ENCODE data around the gene MLNR.

The MLNR gene

DNA sequence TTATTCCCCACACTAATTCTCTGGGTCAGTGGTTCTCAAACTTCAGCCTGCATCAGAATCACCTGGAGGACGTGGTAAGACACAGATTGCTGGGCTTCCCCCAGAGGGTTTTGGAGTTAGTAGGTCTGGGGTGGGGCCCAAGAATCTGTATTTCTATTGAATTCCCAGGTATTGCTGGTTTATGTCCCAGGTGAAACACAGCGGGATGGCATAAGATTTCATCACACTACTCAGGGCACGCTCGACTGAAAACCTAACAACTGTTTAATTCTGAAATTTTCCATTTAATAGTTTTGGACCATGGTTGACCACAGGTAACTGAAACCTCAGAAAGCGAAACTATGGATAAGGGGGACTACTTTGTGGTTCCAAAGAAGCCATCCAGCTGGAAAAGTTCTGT is 6.5 kb downstream of the MLNR start:
- no peak for DNase-seq (ENCODE audit: low spot score)

DNA sequence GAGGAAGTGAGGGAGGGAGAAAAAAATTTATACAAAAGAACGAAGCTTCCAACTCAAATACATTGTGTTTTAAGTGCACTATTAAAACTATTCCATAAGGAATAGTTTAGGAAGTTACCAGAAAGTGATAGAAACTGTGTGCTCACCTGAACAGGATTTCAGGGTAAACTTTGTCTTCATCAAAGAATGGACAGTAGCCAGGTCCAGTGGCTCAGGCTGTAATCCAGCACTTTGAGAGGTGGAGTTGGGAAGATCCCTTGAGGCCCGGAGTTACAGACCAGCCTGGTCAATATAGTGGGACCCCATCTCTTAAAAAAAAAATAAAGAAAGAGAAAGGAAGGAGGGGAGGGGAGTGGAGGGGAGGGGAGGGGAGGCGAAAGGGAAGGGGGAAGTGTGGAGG is 14.6 kb downstream of the MLNR start:
- no peak for DNase-seq (ENCODE audit: low spot score)

DNA sequence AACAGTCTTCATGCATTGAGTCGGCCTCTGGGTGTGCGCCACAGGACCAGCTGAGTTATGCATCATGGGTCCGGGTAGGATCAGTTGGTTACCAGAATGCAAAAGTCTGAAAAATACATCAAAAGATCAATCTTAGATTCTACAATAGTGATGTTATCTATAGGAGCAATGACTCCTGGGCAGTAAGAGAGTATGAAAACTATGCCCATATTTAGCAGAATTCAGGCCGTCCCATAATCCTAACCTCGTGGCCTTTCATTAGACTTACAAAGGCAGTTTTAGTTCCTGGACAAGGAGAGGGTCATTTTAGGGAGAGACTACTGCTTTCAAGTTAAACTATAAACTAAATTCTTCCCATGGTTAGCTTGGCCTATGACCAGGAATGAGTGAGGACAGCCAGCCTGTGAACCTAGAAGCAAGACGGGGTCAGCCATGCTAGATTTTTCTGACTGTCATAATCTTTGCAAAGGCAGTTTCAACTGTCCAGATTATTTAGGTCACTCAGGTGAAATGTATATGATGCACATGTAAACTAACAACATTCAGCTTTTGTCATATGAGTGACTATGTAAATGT is 15.8 kb downstream of the MLNR start:
- no peak for DNase-seq (ENCODE audit: low spot score)

DNA sequence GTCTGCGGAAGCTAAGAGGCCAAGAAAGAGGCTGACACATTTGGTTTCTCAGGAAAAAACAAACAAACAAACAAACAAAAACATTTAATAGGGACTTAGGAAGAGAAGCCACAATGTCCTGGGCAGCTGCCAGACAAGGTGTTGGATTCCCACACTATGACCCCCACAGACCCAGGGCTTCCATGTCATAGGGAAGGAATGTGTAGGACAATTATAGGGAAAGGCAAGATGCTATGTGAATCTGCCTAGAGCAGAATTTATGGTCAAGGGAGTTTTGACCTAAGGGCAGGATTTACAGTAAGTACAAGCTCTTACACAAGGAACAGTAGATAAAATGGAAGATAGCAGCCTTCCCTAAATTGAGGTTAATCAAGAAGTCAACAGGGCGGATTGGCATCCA is 18.5 kb downstream of the MLNR start:
- DNase-seq (ENCODE audit: low spot score): no peak

DNA sequence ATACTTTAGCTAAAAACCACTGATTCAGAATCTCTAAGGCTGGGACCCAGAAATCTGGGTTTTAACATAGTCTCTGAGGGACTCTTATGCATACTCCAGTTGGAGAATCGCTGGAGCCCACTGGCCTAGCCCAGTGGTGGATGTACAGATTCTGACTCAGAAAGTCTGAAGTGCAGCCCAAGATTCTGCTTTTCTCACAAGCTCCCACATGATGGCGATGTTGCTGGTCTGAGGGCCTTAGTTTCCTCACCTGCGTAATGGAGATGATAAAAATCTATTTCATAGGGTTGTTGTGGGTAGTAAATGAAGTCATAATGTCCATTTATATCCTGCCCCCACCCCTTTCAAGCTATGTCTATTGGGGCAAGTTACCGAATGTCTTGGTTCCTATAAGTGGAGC is 19.9 kb downstream of the MLNR start:
- no peak for DNase-seq (ENCODE audit: low spot score)

DNA sequence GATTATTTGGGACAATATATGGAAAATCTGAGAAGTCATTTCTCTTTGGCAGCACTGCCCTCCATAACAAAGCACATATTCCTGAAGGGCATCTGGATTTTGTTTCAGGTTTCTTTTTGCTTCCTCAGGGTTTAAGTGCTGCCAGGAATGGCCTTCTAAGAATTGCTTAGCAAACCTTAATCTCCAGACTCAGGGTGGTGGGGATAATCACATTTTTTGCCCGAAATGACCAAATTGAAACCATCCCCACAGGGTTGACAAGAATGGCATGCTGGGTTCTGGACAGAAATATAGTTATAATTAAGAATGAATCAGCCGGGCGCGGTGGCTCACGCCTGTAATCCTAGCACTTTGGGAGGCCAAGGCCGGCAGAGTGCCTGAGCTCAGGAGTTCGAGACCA is 21.2 kb downstream of the MLNR start:
- DNase-seq (ENCODE audit: low spot score): no peak

DNA sequence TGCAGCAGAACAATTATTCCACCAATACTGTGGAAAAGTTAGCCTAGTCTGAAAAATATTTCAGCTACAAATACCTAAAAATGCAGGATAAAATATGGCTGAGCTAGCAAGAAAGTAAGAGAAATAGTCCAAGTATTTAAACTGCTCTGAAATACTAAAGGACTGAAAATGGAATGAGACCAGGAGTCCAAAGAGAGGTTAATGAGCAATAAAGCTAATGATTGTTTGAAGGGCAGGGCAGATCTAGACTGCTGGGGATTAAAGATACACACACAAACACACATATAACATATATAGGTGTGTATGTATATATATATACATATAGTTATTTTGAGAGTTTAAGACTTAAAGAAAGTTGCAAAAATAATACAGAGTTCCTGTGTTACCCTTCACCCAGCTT is 25.0 kb downstream of the MLNR start:
- no peak for DNase-seq (ENCODE audit: low spot score)

DNA sequence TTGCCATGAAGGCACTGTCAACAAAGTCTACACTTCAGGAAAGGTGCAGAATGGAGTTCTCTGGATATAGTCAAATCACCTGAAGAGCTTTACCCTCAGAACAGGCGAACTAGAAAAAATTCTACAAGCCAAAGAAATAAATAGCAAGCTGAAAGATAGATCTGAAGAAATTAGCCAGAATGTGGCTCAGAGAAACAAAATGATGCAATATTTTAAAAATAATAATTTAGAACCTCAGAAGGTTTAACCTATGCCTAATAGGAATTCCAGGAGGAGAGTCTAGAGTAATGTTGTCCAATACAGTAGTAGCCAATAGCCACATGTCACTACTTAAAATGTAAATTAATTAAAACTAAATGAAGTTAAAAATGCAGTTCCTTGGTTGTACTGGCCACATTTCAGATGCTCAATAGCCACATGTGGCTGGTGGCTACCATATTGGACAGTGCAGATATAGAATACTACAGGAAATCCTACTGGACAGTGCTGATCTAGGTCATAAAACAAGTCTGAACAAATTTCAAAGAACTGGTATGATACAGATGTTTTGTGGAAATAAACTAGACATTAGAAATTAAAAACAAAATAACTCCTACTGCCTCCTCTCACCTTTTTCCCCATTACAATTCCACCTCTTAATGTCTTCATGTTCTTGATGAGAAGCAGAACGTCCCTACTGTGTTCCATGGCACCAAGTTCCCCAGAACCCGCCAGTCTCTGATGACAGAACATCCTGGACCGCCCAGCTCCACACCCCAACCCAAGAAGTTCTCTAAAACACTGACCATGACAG is 26.9 kb downstream of the MLNR start:
- no peak for DNase-seq (ENCODE audit: low spot score)

DNA sequence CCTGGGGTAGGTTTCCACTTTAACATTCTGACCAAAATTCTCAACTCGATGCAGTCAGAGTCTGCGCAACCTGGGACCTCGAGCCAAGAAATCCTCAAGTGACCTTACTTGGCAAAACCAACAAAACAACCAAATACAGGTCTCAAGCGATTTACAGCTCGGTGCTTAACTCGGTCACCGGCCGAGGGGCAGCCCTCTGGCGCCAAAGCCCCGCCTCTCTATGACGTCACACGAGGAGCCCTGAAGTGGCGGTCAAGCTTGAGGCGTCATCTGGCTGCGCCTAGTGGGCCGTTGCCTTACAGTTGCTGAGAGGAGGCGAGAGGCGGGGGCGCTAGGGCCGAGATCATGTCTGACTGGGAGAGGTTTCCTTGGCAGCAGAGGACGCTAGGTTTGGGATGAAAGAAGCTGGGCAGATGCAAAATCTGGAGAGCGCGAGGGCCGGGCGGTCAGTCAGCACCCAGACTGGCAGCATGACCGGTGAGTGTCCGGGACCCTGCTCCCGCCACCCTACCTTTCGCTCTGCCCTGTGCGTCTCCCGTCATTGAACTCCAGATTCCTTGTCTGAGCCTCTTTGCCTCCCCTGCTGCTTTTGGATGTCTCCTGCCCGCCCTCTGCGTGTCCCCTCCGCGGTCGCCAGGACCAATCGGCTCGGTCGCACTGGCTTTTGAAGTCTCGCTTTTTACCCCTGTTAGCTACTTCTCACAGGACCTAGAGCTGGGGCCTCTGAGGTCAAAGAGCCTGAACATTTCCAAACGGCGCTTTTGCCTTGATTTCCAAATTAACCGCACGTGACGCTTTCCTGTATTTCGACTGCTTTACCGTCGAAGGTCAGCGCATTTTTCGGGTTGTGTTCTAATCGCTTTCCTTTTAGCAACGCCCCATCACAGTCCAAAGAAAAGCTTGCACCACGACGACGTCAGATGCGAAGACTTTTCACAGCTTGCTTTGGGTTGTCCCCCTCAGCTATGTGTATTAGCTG is 27.8 kb downstream of the MLNR start, which contains the start of gene CDADC1:
TSS of gene CDADC1 (plus strand) at position 283 of the 979 bp plus-strand sequence. CDS start at position 396, 113 bp downstream.
- peak; percentile 98 for DNase-seq (ENCODE audit: low spot score)

DNA sequence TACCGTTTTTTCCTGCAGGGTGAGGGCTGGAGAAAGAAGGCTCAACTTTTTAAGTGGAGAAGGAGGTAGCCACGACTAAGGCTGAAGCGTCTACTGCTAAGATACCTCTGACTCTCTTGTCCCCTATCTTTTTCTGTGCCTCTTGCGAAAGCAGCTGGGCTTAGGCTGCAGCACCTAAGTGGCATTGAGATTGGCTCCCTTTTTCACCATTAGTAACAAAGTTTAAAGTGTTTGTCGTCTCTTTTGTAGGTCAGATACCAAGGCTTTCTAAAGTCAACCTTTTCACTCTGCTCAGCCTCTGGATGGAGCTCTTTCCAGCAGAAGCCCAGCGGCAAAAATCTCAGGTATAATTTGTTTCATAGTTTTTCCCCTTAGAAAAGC is 28.5 kb downstream of the MLNR start:
- no peak for DNase-seq (ENCODE audit: low spot score)

DNA sequence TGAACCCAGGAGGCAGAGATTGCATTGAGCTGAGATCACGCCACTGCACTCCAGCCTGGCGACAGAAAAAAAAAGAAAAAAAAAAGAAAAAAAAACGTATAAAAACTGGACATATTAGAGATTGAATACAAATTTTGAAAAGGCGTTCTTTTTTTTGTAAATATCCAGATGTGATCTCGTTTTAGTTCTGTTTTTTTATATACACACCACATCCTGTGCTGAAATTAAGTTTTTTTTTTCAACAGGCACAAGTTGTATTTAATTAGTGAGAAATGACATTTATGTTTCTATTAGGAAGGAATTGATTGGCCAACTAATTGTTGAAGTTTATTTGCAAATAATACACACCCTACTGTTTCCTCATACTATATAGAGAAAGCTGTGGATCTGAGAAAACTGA is 31.2 kb downstream of the MLNR start:
- DNase-seq (ENCODE audit: low spot score): no peak

DNA sequence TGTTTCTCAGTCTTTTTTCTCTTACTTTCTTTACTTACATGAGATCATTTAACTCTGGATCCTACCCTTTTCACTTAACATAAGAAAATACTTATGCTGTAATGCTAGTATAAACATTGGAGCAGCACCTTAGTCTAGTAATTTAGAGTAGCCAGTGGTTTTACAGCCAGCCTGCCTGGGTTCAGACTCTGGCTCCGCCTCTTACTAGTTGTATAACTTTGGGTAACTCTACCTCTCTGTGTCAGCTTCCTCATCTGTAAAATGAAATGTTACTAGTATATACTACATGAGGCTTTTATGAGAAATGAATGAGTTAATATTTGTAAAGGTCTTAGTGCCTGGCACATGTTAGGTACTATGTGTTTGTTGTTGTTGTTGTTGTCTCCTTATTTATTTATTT is 33.2 kb downstream of the MLNR start:
- no peak for DNase-seq (ENCODE audit: low spot score)

DNA sequence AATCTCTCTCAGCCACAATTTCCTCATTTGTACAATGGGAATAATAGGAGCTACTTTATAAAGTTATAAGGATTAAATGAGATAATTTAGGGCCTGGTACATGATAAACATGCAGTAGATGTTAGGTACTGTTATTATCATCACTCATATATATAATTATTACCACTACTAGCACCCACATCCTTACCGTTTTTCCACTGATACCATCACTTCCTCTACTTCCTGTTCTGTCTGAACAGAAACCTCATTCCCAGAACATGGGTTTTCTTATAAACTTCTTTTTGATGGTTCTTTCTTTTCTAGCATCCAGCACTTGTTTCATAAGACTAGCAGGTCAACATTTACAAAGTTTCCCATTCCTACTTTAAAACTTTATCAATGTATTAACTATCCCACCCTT is 33.9 kb downstream of the MLNR start:
- DNase-seq (ENCODE audit: low spot score): no peak

DNA sequence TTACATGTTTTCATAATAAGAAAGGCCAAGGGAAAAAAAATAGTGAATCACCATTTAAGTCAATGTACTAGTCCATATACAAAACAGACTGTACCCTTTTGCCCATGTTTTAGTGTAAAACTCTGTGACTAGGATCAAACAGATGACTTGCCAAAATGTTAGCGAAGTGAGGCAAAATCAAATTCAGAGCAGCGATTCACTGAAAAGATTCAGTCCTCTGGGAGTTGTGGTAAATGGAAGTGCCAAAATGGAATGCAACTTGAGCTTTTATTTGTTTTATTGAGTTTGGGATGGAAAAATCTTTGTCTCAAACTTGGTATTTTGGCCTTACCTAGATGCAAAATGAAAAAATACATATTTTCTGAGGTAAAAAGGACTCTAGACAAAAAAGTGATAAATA is 36.7 kb downstream of the MLNR start:
- DNase-seq (ENCODE audit: low spot score): no peak

DNA sequence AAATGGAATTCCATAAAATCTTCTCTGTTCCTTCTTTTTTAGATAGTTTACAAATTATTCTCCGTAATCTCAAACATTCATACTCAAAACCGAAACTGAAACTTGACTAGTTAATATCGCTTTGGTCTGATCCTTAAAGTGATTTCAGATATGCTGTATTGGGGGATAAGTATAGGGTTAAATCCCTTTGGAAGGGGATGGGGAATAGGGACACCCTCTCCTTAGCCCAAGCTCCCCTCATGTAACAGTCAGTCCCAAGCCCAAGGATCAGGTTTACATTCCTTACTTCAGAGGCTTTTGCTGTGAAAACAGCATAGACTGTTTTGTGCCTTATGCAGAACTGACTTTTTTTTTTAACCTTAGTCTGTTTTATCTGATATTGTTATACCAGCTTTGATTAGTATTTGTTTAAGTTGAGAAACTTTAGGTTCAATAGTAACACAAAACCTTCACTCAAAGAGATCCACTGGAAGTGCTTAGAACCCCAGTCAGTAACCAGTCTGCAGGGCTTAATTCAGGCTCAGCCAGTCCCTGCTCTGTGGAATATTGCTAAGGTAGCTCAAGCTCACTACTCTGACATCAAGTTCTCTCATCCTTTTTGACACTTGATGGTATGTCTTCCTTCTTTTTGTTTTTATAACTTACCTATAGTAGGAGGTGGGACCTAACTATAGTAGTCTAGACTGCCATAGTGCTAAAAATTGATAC is 38.1 kb downstream of the MLNR start:
- no peak for DNase-seq (ENCODE audit: low spot score)

DNA sequence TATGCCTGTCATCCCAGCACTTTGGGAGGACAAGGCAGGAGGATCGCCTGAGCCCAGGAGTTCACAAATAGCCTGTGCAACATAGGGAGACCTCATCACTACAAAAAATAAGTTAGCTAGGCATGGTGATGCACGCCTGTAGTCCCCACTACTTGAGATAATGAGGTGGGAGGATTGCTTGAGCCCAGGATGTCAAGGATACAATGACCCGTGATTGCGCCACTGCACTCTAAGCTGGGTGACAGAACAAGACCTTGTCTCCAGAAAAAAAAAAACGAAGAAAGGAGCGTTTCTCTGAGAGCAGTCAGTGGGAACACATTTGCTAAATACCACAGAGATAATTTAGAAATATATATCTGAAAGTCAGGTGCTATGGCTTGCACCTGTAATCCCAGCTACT is 39.4 kb downstream of the MLNR start:
- DNase-seq (ENCODE audit: low spot score): no peak

DNA sequence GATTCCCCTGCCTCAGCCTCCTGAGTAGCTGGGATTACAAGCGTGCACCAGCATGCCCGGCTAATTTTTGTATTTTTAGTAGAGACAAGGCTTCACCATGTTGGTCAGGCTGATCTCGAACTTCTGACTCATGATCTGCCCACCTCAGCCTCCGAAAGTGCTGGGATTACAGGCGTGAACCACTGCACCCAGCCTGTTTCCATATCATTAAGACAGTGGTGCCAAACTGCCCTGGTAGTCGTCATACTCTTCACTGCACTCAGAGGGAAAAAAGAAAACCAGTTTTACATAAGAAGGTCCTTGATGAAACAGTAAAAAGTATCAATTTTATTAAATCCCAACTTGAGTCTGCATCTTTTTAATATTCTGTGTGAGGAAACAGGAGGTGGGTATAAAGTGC is 42.5 kb downstream of the MLNR start:
- no peak for DNase-seq (ENCODE audit: low spot score)

DNA sequence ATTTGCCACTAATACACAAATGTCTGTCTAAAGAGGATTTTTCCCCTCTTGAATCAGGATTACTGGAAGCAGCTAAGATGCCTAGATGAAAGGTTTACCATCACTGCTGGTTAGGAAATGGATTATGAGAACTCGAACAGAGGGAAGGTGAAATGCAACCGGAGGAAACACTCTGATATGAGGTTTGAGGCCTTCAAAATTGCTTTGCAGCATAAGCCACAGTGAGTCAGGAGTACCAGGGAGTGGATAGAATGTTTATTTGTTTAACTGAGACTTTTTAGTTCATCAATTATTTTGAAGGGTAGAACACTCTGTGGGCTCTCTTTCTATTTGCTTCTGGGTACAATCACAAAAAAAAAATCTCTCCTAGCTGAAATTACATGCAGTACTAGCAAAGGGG is 45.7 kb downstream of the MLNR start:
- no peak for DNase-seq (ENCODE audit: low spot score)

DNA sequence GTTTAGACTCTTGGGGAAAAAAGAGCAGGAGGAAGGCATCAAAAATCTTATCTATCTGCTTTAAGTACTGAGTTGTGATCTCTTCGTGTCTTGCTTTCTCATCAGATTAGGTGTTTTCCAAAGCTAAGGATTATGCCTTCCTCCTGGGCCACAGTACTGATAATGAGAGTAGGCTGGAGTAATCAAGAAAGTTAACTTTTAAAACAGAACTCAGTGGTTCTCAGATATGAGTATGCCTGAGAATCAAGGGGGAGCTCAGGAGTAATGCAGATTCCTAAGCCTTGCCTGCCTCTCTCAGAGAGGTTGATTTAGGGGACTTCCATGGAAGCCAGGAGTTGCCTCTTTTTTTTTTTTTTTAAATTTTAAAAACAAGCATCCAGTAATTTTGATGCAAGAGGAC is 51.1 kb downstream of the MLNR start:
- DNase-seq (ENCODE audit: low spot score): no peak
